Ishikawa (cell line): ENCODE results near the gene CCDC107.

ENCODE experiments used
- CEBPB ChIP-seq: IDR thresholded peaks from 2 replicates; pipeline ENCODE4 v1.6.1; 2012
- CREB1 ChIP-seq: IDR thresholded peaks from 2 replicates; pipeline ENCODE4 v1.6.1; 2012; ENCODE audit warnings: low read depth
- EGR1 ChIP-seq: IDR thresholded peaks from 2 replicates; pipeline ENCODE4 v1.6.1; 2012
- EP300 ChIP-seq: IDR thresholded peaks from 2 replicates; pipeline ENCODE4 v1.6.1; 2012; ENCODE audit warnings: borderline replicate concordance
- FOXM1 ChIP-seq: IDR thresholded peaks from 2 replicates; pipeline ENCODE4 v1.6.1; 2012; ENCODE audit warnings: low read depth, borderline replicate concordance
- MAX ChIP-seq: IDR thresholded peaks from 2 replicates; pipeline ENCODE4 v1.6.1; 2012
- NFIC ChIP-seq: IDR thresholded peaks from 2 replicates; pipeline ENCODE4 v1.6.1; 2012
- RAD21 ChIP-seq: IDR thresholded peaks from 2 replicates; pipeline ENCODE4 v1.6.1; 2012; ENCODE audit warnings: low read depth
- REST ChIP-seq: IDR thresholded peaks from 2 replicates; pipeline ENCODE4 v1.6.1; 2012; ENCODE audit warnings: low read depth, mild to moderate bottlenecking
- TAF1 ChIP-seq: IDR thresholded peaks from 2 replicates; pipeline ENCODE4 v1.6.1; 2012; ENCODE audit warnings: low read depth, mild to moderate bottlenecking
- TCF12 ChIP-seq: IDR thresholded peaks from 2 replicates; pipeline ENCODE4 v1.6.1; 2012; ENCODE audit warnings: low read depth
- TEAD4 ChIP-seq: IDR thresholded peaks from 2 replicates; pipeline ENCODE4 v1.6.1; 2012
- USF1 ChIP-seq: IDR thresholded peaks from 2 replicates; pipeline ENCODE4 v1.6.1; 2012
- YY1 ChIP-seq: IDR thresholded peaks from 2 replicates; pipeline ENCODE4 v1.6.1; 2012; ENCODE audit warnings: low read depth
- ZBTB7A ChIP-seq: IDR thresholded peaks from 2 replicates; pipeline ENCODE4 v1.6.1; 2012; ENCODE audit warnings: low read depth

CCDC107 gene

GRCh38 chr9:35656831-35657545 lies 1.1 kb upstream of the CCDC107 start:
- TF ChIP-seq EGR1 = no peak
- no peak for TF ChIP-seq TEAD4
- no peak for TF ChIP-seq ZBTB7A
- no peak for TF ChIP-seq CREB1
- no peak for TF ChIP-seq RAD21
- TF ChIP-seq USF1 = no peak
- TF ChIP-seq EP300 = no peak

GRCh38 chr9:35657546-35658136 lies 451 bp upstream of the CCDC107 start, which contains the start of gene RMRP:
Gene RMRP, minus strand, starts transcription at chr9:35658019.
- TF ChIP-seq TAF1 = no peak
- no peak; the same call in 1 of the 2 replicates for TF ChIP-seq ZBTB7A
- peak; percentile 56; the same call in 1 of the 2 replicates for TF ChIP-seq EP300
- TF ChIP-seq REST = no peak
- TF ChIP-seq CEBPB = peak; percentile 64
- TF ChIP-seq USF1 = peak; percentile 76
- no peak; the same call in 1 of the 2 replicates for TF ChIP-seq CREB1
- TF ChIP-seq YY1 = peak; percentile 68
- TF ChIP-seq FOXM1 = peak; percentile 47; the same call in 1 of the 2 replicates
- TF ChIP-seq TCF12 = peak; percentile 70; the same call in 1 of the 2 replicates
- TF ChIP-seq TEAD4 = peak; percentile 93
- peak; percentile 47; the same call in 1 of the 2 replicates for TF ChIP-seq NFIC
- TF ChIP-seq RAD21 = no peak; the same call in 1 of the 2 replicates
- TF ChIP-seq MAX = peak; percentile 99
- TF ChIP-seq EGR1 = peak; percentile 88

- TF ChIP-seq RAD21 (no peak), EP300 (no peak), TEAD4 (no peak), CREB1 (no peak), MAX (no peak), USF1 (no peak), YY1 (no peak), EGR1 (no peak), TCF12 (no peak), FOXM1 (no peak)
Measured at GRCh38 chr9:35658968-35659220, 802 bp downstream of the CCDC107 start.

DNA sequence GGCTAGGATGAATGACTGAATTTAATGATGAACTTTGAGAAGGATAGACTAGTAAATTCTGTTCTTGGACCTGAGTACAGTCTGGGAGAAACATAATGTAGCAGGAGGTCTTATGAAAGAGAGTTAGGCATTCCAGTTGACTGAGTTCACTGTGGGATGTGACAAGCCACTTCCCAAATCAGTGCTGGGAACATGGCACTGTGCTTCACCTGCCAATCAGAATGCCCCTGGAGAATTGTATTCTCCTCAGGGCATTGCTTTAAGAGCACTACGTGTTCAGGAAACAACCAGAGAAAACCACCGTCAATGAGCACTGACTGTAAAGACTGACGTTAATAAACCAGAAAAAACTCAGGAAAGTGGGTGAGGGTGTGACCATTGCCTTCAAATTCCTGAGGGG lies 1.2 kb downstream of the CCDC107 start:
- TF ChIP-seq EP300 (no peak), ZBTB7A (no peak), CEBPB (no peak), TAF1 (no peak), EGR1 (no peak), NFIC (no peak), CREB1 (no peak), TEAD4 (no peak)

DNA sequence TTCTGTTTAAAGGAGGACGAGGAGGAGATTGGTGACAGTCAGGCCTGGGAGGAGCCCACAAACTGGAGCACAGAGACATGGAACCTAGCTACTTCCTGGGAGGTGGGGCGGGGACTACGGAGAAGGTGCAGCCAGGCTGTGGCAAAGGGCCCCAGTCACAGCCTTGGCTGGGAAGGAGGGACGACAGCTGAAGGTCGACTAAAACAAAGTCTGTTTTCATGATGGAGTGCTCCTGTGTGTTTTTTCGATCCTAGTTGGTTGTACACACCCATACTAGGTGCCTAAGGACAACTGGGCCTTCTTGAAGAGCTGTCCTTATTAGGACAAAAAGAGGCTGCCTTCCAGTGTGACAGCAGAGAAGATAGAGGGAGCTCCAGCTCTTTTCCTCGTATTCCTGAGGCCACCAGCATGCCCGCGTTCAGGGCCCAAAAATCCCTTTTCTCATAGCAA lies 2.9 kb downstream of the CCDC107 start:
- TF ChIP-seq REST = no peak
- TF ChIP-seq RAD21 = peak; percentile 44
